Measurements from ENCODE around the gene NTN1.
"Not testable (repeated sequence)": the region's sequence is repeated elsewhere in the genome, so short reads cannot be mapped to it uniquely, and the experiment has no call there.

The NTN1 gene

DNA sequence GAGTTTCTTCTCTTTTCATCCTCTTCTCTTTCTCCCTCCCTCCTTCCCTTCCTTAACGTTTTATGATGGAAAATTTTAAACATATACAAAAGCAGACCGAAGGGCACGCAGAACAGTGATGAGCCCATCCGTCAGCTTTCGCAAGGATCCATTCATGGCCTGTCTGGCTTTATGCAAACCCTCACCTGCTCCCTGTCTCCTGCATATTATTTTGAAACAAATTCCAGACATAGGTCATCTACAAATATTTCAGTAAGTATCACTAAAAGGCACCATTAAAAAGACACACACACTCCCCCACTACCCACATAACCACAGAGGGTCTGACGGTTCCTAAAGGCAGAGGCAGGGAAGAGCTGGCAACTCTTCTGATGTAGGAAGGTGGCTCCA, 235.0 kb downstream of the NTN1 start:
- DNase-seq, result no peak

DNA sequence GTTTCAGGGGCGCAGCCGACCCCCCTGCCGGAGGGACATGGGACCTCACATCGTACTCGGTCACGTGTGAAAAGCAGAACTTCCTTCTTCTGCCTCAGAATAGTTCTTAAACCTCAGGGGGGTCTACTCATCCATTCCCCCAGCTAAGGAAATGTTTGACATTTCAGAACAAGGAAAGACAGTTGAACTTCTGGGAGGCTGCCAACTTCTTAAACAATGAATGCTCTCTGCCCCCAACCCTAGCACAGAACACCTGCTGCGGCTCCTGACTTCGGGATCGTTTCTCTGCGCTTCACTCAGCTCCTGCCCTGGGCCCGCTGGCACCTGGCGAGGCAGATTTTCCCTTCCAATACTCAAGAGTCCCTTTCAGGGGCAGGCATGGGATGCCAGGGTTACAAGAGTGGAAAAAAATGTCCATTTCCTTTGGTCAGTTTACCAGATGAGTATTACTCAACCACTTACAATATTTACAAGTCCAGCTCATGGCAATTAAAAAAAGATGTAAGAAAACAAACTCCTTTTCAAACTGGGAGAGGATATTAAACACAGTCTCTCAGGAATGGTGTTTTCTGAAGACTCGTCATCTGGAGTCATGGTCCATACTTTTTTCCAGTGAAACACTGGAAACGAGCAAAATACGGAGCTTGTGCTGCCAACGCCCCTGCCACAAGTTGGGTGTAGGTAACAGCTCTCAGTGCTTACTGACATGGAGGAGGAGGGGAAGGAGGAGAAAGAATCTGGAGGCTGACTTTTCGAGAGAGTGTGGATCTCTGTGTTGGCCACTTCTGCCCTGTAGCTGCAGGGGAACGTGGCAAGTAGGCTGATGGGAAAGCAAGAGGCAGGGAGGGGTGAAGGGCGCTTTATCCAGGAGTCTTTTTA, 235.7 kb downstream of the NTN1 start:
- no peak for DNase-seq

DNA sequence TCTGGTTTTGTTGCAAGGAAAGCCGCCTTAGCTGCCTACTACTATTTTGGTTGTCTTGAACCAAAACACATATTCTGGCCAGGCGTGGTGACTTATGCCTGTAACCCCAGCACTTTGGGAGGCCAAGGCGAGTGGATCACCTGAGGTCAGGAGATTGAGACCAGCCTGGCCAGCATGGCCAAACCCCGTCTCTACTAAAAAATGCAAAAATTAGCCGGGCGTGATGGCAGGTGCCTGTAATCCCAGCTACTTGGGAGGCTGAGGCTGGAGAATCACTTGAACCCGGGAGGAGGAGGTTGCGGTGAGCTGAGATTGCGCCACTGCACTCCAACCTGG, 236.3 kb downstream of the NTN1 start:
- not testable (repeated sequence) for DNase-seq

DNA sequence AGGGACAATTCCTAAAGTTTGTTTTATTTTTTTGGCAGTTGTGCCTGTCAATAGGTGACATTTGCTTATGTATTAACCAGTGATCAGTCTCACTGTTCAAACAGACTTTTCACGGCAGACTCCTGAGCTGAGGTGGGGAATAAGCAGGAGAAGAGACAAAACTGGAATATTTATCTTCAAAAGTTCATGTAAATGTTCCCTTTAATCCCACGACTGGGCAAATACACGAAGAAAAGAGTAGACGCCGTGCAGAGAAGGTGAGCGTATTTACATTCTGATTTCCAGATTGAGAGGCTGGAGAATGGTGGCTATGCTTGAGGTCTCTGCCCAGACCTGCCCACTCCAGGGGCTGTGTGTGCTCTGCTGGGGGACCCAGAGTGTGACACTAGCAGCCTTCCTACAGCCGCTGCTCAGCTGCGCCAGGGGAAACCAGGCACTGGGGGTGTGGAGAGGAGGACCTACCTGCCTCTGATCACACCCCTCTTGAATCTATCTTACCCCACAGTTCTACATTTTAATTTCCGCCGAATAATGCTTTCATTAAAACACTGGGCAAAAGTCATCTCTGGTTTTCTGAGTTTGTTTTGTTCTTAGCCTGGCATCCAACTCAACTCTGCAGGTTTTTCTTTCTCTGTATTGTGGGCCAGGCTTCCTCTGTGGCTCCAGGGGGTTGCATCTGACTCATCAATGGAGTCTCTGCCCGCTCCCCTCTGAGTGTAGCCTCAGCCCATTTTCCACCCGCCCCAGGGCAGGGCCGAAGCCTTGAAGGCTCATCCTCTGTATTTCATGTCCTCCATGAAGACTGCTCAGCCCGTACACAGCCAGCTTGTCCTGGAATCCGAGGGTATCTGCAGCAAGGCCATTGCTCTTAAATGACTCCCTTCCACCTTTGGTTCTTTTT, 237.1 kb downstream of the NTN1 start:
- no peak for DNase-seq

DNA sequence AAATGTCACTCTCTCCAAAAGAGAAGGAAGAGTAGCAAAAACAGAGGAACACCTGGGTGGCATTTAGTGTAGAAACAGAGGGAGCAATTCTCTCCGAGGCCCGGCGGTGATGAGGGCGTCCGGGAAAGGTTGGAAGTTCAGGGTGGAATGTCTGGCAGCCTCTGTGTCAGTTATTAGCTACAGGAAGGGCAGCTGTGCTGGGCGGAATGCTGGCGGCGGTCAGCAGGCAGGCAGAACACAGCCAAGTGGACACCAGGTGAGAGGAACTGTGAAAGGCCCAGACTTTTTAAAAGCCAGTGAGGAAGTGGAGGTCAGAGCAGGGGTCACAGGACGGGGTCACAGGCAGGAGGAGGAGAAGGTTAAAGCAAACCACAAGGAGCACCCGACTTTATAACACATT, 238.1 kb downstream of the NTN1 start:
- no peak for DNase-seq

DNA sequence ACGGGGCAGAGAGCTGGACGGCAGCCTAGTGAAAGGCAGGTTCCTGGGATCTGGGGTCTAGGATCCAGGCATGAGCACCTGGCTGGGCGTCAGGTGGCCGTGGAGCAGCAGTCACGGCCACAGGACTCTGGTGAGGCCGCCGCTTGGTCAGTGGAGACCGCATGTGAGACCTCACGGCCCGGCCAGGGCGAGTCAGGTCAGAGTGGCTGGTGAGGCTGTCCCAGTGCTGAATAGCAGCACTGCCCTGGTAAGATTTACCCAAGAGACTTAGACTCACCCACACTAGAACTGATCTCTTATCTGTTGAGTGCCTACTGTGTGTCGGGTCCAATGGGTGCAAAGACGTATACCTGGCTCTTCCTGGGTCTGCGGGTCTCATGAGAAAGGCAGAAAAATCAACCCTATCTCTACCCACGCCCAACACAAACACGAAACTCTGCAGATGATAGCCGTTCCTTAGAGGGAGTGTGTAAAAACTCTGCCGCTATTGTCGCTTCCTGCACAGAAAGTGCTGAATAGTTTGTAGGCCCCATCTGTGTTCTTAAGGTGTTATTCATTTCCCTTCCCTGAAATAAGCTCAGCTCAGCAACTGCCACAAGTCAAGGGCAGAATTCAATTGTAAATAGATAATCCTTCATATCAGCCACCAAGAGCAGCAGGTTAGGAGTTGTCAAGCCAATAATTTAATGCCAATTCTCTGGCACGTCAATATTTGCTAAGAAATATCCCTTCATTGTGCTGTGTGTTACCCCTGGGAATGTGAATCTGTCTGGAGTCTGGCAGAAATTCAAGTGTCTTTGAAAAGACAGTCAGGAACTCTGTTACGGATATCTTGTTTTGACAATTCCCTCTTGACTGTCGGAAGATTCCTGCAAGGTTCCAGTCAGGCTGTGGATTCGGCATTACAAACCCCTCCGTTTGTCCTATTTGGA, 240.0 kb downstream of the NTN1 start:
- DNase-seq, result no peak

DNA sequence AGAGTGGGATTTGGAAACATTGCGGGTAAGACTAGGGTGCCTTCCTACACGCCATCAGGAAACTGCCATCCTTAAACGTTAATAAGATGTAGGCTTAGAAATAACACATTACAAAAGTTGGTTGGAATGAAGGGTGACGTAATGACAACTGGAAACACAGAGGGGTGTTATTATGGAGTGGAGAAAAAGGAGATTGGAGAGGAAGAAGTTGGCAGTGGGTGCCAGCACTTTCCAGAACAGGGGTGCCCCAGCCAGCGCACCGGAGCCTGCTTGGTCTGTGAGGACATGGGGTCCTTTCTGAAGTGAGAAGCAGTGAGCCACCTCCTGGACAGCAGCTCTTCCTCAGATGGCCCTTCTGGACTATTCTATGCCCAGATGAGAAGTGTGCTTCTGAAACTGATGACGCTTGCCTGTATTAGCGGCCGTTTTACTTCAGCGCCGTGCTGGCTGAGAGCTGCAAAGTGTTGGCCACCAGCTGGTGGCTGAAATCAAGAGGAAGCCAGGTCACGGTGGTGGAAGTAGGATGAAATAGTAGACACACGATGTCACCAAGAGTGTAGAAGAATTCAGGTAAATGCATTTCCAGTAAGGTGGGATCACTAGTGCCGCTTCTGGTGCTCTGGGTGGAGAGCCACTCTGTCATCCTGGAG, 244.8 kb downstream of the NTN1 start:
- no peak for DNase-seq

DNA sequence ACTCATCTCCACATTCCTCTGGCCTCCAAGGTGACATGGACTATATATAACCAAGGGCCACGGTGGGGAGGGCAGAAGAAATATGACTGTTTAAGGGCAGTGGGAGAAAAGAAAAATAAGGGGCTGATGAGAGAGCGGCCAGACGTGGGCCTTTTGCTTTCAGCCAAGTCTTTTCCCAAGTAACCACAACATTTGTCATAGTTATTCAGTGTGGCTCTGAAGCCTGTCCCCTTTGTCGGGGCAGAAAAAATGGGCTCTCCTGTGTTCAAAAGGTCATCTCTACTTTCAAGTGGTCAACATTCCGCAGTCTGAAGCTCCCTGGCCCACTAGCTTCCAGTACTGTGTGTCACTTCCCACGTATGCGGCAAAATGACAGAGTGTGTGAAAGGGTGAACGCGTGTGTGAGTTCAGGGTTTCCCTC, 245.4 kb downstream of the NTN1 start:
- no peak for DNase-seq

DNA sequence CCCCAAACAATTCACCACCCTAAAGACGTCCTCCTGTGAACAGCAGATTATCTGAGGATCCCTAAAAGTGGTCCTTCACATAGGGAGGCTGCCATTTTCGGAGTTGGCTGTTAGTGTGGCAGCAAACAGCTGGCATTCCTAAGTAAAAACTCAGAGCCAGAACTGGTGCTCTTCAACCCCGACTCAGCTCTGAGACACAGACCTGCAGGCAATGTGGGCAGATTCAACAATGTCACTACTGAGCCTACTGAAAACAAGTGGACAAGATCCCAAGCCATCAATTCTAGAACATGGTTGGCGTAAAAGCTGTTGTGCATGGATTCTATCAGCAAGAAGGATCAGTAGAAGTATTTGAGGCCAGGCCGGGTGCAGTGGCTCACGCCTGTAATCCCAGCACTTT, 247.2 kb downstream of the NTN1 start:
- DNase-seq, result no peak

DNA sequence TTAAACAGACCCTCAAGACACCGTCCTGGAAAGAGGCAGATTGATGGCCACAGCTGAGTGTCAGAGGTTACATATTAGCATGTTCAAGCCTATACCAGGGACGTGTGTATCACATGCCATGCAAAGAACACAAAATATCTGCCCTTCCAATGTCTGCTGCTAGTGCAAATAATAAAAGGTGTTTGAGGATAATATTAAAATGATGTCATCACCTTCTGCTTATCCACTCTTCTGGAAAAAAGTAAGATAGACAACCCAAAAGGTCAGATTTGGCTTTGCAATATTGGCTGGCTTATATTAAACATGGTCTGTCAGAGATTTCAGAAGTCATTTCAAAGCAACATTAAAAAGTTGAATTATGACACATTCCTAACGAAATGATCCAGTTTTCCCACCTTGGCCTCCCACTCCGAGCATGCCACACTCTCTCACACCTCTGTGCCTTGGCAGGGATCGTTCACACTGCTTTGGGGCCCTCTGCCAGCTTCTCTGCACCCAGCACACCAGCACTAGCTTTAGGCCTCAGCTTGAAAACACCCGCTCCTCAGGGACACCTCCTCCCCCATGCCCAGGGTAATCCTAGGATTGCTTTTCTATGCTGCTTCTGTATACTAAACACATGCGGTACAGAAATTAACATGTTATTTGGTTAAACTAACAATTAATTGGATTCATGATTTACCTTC, 248.2 kb downstream of the NTN1 start:
- no peak for DNase-seq

DNA sequence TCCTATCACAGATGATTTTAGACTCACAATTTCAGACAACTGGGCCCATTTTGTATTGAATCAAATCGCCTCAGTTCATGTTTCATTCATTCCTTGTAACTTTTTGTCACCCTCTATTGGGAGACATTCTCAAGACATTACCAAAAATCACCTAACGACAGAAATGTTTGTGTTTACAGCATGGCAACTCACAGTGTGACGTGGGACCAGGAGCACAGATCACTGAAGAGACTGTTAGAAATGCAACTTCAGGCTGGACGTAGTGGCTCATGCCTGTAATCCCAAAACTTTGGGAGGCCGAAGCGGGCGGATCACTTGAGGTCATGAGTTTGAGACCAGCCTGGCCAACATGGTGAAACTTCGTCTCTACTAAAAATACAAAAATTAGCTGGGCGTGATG, 249.6 kb downstream of the NTN1 start:
- DNase-seq, result no peak

DNA sequence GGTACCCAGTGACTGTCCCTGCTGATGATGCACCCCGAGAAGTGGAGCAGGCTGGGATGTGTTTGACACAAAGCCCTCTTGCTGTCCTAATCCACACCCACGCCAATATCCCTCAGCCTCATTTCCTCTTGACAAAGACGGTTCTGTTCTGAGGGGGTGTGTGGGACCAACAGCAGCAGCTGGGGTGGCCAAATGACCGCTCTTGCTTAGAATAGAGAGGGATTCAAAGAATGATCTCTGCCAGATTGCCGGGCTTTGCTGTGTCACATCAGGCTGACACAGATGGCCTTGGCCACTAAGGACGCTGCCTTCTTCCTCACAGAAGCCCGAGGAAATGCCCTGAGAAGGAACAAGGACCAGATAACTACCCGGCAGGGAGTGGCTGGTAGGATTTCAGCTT, 250.7 kb downstream of the NTN1 start:
- no peak for DNase-seq

DNA sequence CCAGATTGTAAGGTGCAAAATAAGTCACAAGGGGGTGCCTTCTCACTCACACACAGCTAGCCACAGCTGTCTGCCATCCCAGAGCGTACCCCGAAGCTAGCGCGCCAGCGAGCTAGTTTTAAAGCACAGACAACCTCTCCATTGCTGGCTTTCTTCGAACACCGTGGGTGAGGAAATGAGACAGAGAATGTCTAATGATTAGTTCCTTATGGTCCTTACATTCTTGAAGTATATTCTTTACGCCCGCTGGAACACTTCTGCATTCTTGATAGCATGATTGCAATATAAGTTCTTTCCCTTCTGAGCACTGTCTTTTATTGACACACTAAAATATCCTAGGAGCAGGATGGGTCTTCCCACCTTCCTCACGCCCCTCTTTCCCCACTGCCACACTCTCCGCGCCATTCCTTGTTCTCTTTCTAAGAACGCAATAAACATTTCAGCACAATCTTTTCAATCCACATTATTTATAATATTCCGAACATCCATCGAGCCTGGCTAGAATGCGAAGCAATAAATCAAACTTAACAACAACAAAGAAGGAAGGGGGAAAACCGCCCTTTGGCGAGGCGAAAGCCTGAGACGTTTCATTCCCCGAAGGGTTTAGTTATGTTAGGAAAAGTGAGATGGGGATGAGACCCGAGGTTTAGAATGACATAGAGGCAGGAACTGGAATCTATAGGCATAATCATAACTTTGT, 251.3 kb downstream of the NTN1 start:
- no peak for DNase-seq

DNA sequence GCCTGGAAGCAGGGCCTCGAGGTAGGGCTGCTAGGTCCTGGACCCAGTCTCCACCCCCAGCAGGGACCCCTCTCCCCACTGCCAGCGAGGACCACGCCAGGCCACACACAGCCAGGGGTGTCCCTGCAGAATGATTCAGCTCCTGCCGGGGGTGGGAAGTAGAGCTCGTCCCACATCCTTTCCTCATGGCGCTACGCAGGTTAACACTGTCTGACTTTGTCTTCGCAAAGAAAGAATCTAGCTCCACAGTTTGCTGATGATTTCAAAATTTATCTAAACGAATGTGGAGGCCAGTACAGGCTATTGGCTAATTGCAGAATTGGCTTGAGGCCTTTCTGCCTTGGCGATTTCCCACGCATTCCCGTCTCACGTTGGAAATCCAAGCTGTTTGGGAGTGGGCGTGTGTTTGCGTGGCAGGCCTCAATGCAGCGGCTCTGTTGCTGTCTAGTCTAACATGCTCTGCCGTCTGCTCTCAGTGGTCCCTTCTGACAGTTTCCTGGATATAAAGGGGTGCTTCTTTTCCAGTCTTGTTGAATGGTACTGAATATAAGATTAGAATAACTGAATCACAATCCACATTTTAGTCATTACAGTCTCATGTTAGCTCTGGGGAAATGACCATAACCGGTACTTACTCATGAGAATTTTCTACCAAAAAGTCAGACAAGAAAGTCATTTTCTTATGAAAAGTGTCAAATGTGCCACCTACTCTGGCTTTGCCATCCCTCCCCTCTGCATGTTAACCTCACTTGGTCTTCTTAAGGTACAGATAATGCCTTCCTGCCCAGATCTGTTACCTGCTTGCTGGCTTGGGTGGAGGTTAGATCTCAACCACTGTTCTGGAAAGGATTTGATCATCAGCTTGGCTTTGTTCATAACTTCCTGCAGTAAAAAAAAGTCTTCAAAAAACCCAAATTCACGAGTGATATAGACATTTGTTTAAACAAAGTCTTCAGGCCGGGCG, 252.4 kb downstream of the NTN1 start:
- DNase-seq, result no peak

DNA sequence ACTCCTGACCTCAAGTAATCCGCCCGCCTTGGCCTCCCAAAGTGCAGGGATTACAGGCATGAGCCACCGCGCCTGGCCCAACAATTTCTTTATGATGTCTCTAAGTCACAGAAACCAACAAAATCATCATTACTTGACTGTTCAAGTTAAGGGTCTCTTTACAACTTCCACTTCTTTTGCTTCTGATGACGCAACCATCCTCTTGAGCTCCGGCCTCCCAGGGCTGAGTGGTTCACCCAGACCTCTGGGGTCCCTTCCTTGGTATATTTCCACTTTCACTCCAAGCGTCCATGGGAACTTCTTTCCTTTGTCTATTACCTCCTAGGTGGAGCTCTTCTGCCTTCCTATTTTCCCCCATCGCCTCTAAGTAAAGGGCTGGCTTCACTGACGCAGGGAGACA, 253.7 kb downstream of the NTN1 start:
- no peak for DNase-seq

DNA sequence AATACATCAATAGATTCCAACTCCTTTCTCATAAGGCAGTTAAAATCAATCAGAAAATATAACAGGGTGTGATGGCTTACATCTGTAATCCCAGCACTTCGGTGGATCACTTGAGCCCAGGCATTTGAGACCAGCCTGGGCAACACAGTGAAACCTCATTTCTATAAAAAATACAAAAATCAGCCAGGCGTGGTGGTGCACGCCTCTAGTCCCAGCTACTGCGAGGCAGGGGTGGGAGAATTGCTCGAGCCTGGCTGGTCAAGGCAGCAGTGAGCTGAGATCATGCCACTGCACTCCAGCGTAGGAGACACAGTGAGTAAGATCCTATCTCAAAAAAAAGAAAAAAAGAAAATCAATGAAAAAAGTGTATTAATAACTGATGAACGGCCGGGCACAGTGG, 258.6 kb downstream of the NTN1 start:
- no peak for DNase-seq

DNA sequence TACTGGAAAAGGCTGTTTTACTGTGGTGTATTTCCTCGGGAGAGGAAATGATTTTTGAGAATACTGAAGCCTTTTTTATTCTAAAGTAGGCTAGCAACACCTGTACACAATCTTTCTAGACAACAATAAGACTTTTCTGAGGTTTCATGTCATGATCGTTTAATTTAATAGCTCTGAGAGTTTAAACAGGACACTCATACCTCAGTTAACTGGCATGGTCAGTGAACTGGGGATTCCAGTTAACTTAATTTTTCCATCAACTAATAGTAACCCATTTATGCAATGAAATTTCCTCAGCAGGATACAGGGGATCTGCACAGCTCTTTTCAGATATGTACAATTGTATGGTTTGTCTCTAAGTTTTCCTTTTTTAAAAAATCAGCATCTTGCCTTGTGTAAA, 262.6 kb downstream of the NTN1 start:
- DNase-seq, result no peak

DNA sequence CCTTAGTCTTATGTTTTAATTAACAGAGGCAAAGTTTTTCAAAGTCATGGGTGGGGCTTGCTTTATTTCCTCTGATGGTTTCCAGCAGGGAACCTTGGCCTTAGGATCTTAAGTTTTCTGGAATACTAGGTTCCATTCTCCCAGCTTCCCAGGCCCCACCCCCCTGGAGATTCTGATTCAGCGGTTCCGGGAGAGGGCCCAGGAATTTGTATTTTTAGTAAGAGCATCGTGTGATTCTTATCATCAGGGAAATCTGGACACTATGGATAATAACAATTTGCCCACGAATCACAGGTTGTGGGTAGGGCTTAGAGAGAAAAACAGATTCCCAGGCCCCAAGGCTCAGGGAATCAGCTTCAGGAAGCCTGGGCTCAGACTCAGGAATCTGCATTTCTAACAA, 263.6 kb downstream of the NTN1 start:
- no peak for DNase-seq

DNA sequence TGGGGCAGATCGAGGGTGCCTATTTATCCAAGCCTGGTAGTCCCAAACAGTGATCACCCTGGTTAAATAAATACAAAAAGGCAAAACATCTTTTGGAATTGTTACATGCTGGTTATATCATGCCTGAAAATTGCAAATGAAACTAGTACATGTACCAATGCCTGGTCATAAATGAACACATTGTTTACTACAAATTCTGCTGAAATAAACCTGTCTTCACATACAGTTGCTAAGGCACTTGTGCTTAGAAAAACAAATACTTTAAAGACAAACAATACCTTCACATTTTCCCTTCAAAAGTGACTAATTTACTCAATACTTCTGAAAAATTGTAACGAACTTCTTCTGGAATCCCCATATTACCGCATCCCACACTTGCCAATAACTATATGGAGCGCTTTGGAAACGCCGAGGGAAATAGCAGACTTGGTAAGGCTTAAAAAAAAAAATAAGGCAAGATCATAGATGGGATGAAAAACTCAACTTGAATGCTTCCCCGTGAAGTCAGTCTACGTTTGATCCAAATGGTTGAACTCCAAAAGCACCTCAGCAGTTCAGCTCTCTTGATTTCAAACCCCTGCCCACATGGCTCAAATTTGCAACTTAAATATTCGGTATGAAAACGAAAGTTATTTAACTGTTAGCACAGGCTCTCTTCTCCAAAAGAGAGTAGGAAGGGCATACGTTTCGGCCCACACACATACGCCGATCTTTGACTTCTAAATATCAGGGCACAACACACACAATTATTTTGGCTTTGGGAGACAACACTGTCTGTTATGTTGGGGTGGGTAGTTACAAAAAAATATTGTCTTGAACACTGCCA, 264.5 kb downstream of the NTN1 start:
- no peak for DNase-seq

Measured in activated effector memory CD4-positive, alpha-beta T cell treated with anti-CD3 and anti-CD28 coated beads, Interleukin-2, amount 50 U/mL, for 16 hours (primary cell).